Heart left ventricle (tissue), 16 donors: ENCODE measurements around the gene RALGAPA1. TPM values are rescaled to one million over a fixed set of nuclear protein-coding genes. Genes with fewer than 3 reads are reported as not detected.

Source experiments
- ATAC-seq, 4 donors: fragments of 200-7000 bp; cut with Tn5 transposase; one replicate each; pipeline ENCODE4 v1.9.1; 2020 to 2022; ENCODE audit warnings: moderate library complexity in 4 of 4, mild to moderate bottlenecking in 3 of 4, moderate number of reproducible peaks in 1 of 4
- DNase-seq, 5 donors: peaks; one replicate each; pipeline ENCODE4 v3.0.0-alpha.2; 2020
- H3K27ac ChIP-seq, 12 donors: fragments of 200-600 bp; sonication (generic) in 4 of 12; one replicate each; pipeline versions ENCODE4 v1.5.0 to v1.8.0; 2016 to 2022; ENCODE audit warnings: mild to moderate bottlenecking in 2 of 12
- H3K27me3 ChIP-seq, 9 donors: fragments of 200-600 bp; sonication (generic) in 2 of 9; one replicate each; pipeline versions ENCODE4 v1.5.1 to v1.8.0; 2016 to 2022; ENCODE audit warnings: mild to moderate bottlenecking in 3 of 9
- H3K36me3 ChIP-seq, 9 donors: fragments of 200-600 bp; sonication (generic) in 2 of 9; one replicate each; pipeline versions ENCODE4 v1.5.0 to v1.8.0; 2018 to 2022; ENCODE audit warnings: mild to moderate bottlenecking in 2 of 9
- H3K4me1 ChIP-seq, 12 donors: fragments of 200-600 bp; sonication (generic) in 4 of 12; one replicate each; pipeline versions ENCODE4 v1.5.0 to v1.8.0; 2016 to 2022; ENCODE audit warnings: mild to moderate bottlenecking in 3 of 12
- H3K4me3 ChIP-seq, 12 donors: fragments of 200-600 bp; sonication (generic) in 4 of 12; one replicate each; pipeline versions ENCODE4 v1.5.0 to v1.8.0; 2017 to 2022; ENCODE audit warnings: mild to moderate bottlenecking in 9 of 12, moderate library complexity in 4 of 12
- H3K9me3 ChIP-seq, 12 donors: fragments of 200-600 bp; sonication (generic) in 4 of 12; one replicate each; pipeline versions ENCODE4 v1.5.0 to v1.8.0; 2016 to 2022; ENCODE audit warnings: mild to moderate bottlenecking in 1 of 12
- CTCF ChIP-seq, 12 donors: fragments of 200-600 bp; sonication (generic) in 4 of 12; IDR thresholded peaks; one replicate each; pipeline versions ENCODE4 v1.5.0 to v1.8.0; 2018 to 2022; ENCODE audit warnings: antibody characterized with exemption in 12 of 12, mild to moderate bottlenecking in 5 of 12
- POLR2A ChIP-seq, 2 donors: fragments of 450-650 bp; IDR thresholded peaks; one replicate each; pipeline ENCODE4 v1.6.1; 2017; ENCODE audit warnings: antibody characterized with exemption in 2 of 2, mild to moderate bottlenecking in 2 of 2, moderate library complexity in 2 of 2
- WGBS, 4 donors: extraction: QIAGEN DNeasy Blood & Tissue Kit in 2 of 4; methylation state at CpG; one replicate each; pipeline versions ENCODE4 v1.1.5 to v1.1.7; 2013 to 2018; 5-methylcytosine and 5-hydroxymethylcytosine counted together
- intact Hi-C, 10 donors: fragments of 100-400 bp; cut with DNase I; formaldehyde crosslinking; loops; one replicate each; pipeline versions ENCODE4 v1.11.1 to v1.14.2; 2022
- polyA plus RNA-seq, 2 donors: library from polyadenylated mRNA; stranded (reverse); fragments of 200-250 nt; gene quantifications; one replicate each; pipeline ENCODE4 v1.2.3, GENCODE V29; 2013
- total RNA-seq, 9 donors: library from RNA; depleted of rRNA in 2 of 9; stranded (reverse); fragments of >200 nt in 2 of 9; fragmentation: NEBNext Ultra II Directional in 3 of 9; extraction: Animal tissue kit (Norgen Biotek cat#: 25700) in 3 of 9; gene quantifications; one replicate each; pipeline versions ENCODE4 v1.1.0 to v1.2.4, GENCODE V29; 2016 to 2023
- donor health status: ischemic (EF 13 %, LVEDD 7.1; RV severe dilation, severe dysfunction).
- donor health status: healthy with polysubstance abuse.
- donor health status: DM: no; HTN: yes; CAD: no.
- donor health status: DM: no; HTN: no; CAD: no.
- donor health status: ischemic (EF 25% LVEDD 6.9; RV normal size, moderate dysfunction).
- donor health status: ischemic (EF 25% LVEDD 5.7; RV mildly dilated, moderate dysfunction).
- donor health status: healthy.
- donor health status: DM: yes; HTN: yes; CAD: no.
- donor health status: ischemic (EF 35%, LVEDD 5.7; RV mildly dilated, moderate dysfunction).
- donor health status: nonischemic (EF 11% LVEDD 7.7; RV severe dilation, severe dysfunction).
- donor health status: DM: yes; HTN: yes; CAD: no.
- donor health status: PGD.
- donor health status: ischemic (EF 29% LVEDD 5.4; RV normal size, mild dysfunction).
- donor health status: nonischemic (EF 23%, LVEDD 6.1; RV moderate dilation, normal function).

The RALGAPA1 gene
- total and polyA plus RNA-seq, 11 donors, result 9.9 to 43.0 (median 27.8) TPM

GRCh38 chr14:35682802-35683201 is 126.3 kb downstream of the RALGAPA1 start:
- H3K27ac ChIP-seq, result no peak overlapping the region
- no peaks in the 10 kb centered on the region for H3K9me3 ChIP-seq
- ATAC-seq, result no peak
- H3K4me1 ChIP-seq, result peaks cover 0 to 9% (median 0%) of the 10 kb centered on the region in 12 donors
- no peak overlapping the region for H3K4me3 ChIP-seq
- peaks cover 0 to 86% (median 49%) of the 10 kb centered on the region in 9 donors for H3K36me3 ChIP-seq
- intact Hi-C loops, result loop anchor here in 1 of 10 donors (10.0 kb wide), 1 partner anchor 538 kb away; no protein-coding TSS in a partner anchor
- no peak for TF ChIP-seq CTCF (IDR thresholded peaks at IDR 0.05)
- 97 to 100% (median 99%) methylated on average over 2 of the region's 2 CpGs for WGBS, 4 donors
- DNase-seq, result no peak
- no peaks in the 10 kb centered on the region for H3K27me3 ChIP-seq

- DNase-seq (no peak), ATAC-seq (no peak)
- Histone ChIP-seq H3K9me3 (no peaks in the 10 kb centered on the region), H3K27ac (no peak overlapping the region), H3K4me3 (no peak overlapping the region), H3K27me3 (no peaks in the 10 kb centered on the region), H3K36me3 (peaks cover 0 to 100% (median 76%) of the 10 kb centered on the region in 9 donors), H3K4me1 (peaks cover 0 to 9% (median 0%) of the 10 kb centered on the region in 12 donors)
- intact Hi-C loops, result no loop called here
- 95 to 100% (median 98%) methylated on average over 1 of the region's 1 CpG for WGBS, 4 donors
- no peak for TF ChIP-seq CTCF (IDR thresholded peaks at IDR 0.05)
- no peak for TF ChIP-seq POLR2A (IDR thresholded peaks at IDR 0.05)
Measured at GRCh38 chr14:35678403-35679028, 130.6 kb downstream of the RALGAPA1 start.

GRCh38 chr14:35669782-35670181 is 139.3 kb downstream of the RALGAPA1 start:
- Histone ChIP-seq H3K36me3 (peaks cover 0 to 97% (median 63%) of the 10 kb centered on the region in 9 donors), H3K27me3 (no peaks in the 10 kb centered on the region), H3K9me3 (no peaks in the 10 kb centered on the region), H3K4me1 (no peaks in the 10 kb centered on the region), H3K27ac (no peak overlapping the region), H3K4me3 (no peak overlapping the region)
- TF ChIP-seq POLR2A (IDR thresholded peaks at IDR 0.05) (no peak), CTCF (IDR thresholded peaks at IDR 0.05) (no peak)
- no peak for DNase-seq
- intact Hi-C loops, result no loop called here
- 76 to 87% (median 81%) methylated on average over 3 of the region's 3 CpGs for WGBS, 4 donors
- peak in 2 of 4 donors; percentile 50 to 65 for ATAC-seq

- H3K36me3 ChIP-seq, result peaks cover 0 to 95% (median 48%) of the 10 kb centered on the region in 9 donors
- intact Hi-C loops, result no loop called here
- DNase-seq, result no peak
- H3K4me3 ChIP-seq, result no peak overlapping the region
- no peaks in the 10 kb centered on the region for H3K9me3 ChIP-seq
- no peaks in the 10 kb centered on the region for H3K27me3 ChIP-seq
- no peak overlapping the region for H3K27ac ChIP-seq
- H3K4me1 ChIP-seq, result no peaks in the 10 kb centered on the region
- ATAC-seq, result no peak
- no peak for TF ChIP-seq POLR2A (IDR thresholded peaks at IDR 0.05)
- TF ChIP-seq CTCF (IDR thresholded peaks at IDR 0.05), result no peak
Measured at GRCh38 chr14:35666429-35667043, 142.6 kb downstream of the RALGAPA1 start.
